Smooth muscle cell of the pulmonary artery (primary cell): ENCODE data around the gene TBC1D32. TPM values are rescaled to one million over a fixed set of nuclear protein-coding genes. Genes with fewer than 3 reads are reported as not detected.

ENCODE experiments used
- total RNA-seq: library from RNA; depleted of rRNA; stranded (reverse); fragments of >200 nt; gene quantifications from 2 replicates; pipeline ENCODE4 v1.2.3, GENCODE V29; 2014

TBC1D32 gene, protein sequence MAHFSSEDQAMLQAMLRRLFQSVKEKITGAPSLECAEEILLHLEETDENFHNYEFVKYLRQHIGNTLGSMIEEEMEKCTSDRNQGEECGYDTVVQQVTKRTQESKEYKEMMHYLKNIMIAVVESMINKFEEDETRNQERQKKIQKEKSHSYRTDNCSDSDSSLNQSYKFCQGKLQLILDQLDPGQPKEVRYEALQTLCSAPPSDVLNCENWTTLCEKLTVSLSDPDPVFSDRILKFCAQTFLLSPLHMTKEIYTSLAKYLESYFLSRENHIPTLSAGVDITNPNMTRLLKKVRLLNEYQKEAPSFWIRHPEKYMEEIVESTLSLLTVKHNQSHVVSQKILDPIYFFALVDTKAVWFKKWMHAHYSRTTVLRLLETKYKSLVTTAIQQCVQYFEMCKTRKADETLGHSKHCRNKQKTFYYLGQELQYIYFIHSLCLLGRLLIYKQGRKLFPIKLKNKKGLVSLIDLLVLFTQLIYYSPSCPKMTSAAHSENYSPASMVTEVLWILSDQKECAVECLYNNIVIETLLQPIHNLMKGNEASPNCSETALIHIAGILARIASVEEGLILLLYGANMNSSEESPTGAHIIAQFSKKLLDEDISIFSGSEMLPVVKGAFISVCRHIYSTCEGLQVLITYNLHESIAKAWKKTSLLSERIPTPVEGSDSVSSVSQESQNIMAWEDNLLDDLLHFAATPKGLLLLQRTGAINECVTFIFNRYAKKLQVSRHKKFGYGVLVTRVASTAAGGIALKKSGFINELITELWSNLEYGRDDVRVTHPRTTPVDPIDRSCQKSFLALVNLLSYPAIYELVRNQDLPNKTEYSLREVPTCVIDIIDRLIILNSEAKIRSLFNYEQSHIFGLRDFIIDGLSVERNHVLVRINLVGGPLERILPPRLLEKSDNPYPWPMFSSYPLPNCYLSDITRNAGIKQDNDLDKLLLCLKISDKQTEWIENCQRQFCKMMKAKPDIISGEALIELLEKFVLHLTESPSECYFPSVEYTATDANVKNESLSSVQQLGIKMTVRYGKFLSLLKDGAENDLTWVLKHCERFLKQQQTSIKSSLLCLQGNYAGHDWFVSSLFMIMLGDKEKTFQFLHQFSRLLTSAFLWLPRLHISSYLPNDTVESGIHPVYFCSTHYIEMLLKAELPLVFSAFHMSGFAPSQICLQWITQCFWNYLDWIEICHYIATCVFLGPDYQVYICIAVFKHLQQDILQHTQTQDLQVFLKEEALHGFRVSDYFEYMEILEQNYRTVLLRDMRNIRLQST
- total RNA-seq: 15.2 and 18.1 TPM in 2 replicates

DNA sequence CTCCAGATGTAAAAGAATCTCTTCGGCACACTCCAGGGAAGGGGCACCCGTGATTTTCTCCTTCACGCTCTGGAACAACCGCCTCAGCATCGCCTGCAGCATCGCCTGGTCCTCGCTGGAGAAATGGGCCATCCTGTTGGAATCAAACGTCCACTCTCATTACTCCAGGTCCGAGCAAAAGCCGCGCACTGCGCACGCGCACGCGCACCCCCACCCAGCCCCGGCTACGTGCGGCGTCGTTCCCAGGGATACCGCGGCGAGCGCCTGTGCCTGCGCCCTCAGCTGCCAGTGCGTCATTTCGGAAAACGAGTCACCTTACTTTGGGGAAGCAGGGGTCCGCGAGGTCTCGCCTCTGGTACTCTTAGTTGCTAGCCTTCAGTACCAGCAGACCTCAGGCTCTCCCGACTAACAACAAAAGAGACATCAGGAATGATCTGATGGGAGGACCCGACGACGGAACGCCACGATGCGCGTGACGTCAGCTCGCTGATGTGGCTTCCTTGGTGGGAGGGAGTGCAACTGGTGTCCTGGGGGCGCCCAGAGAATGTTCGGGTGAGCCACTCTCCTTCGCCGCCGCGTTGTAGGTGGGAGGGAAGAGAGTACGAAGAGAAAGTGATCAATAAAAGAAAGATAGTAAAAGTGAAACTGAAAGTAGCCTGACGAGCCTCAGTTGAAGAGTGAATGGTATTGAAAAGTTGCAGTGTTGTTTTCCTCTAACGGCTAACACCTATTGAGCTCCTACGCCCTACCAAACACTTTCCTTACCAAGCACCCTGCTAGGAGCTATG lies at the start of gene TBC1D32:
Gene TBC1D32, minus strand, starts transcription at position 182 of the 788 bp plus-strand sequence. Its CDS starts 50 bp downstream, at position 132.

Other genes with a start within 250 kb of the TBC1D32 start
- 495 and 563 TPM in 2 replicates for gene GJA1, start 101.2 kb upstream of the TBC1D32 start, total RNA-seq